ENCODE measurements around the gene IL31. TPM values are rescaled to one million over a fixed set of nuclear protein-coding genes. Genes with fewer than 3 reads are reported as not detected.
A peak's percentile ranks its signal among the peaks of the same experiment; 100 is the strongest.
"Not testable (repeated sequence)": the region's sequence is repeated elsewhere in the genome, so short reads cannot be mapped to it uniquely, and the experiment has no call there.

Gene IL31
- total RNA-seq: not detected
- long read RNA-seq: 0 reads

GRCh38 chr12:122174155-122174845, at the start of gene IL31:
Gene IL31, minus strand, starts transcription at chr12:122174221. Its CDS starts 49 bp downstream, at chr12:122174172.
- no peak for DNase-seq (ENCODE audit: low spot score)
- intact Hi-C loops (cut with DNase I): no loop called here

- intact Hi-C loops (cut with DNase I): no loop called here
- no peak for DNase-seq (ENCODE audit: low spot score)
Observed at GRCh38 chr12:122216445-122216844, 42.4 kb upstream of the IL31 start.

- intact Hi-C loops (cut with DNase I): no loop called here
Observed at GRCh38 chr12:122215771-122216170, 41.8 kb upstream of the IL31 start.

GRCh38 chr12:122208073-122208820, 34.2 kb upstream of the IL31 start:
- no peak for DNase-seq (ENCODE audit: low spot score)
- intact Hi-C loops (cut with DNase I): no loop called here

More at GRCh38 chr12:122215771-122216170, 41.8 kb upstream of the IL31 start:
- no peak for DNase-seq (ENCODE audit: low spot score)

- intact Hi-C loops (cut with DNase I): no loop called here
- DNase-seq (ENCODE audit: low spot score): no peak
Observed at GRCh38 chr12:122207391-122207790, 33.4 kb upstream of the IL31 start.

GRCh38 chr12:122206976-122207375, 33.0 kb upstream of the IL31 start:
- DNase-seq (ENCODE audit: low spot score): no peak
- intact Hi-C loops (cut with DNase I): no loop called here

- DNase-seq (ENCODE audit: low spot score): no peak
- intact Hi-C loops (cut with DNase I): no loop called here
Observed at GRCh38 chr12:122206111-122206881, 32.3 kb upstream of the IL31 start.

GRCh38 chr12:122205053-122205925, 31.3 kb upstream of the IL31 start:
- DNase-seq (ENCODE audit: low spot score): no peak
- intact Hi-C loops (cut with DNase I): no loop called here

GRCh38 chr12:122204167-122205052, 30.4 kb upstream of the IL31 start:
- no peak for DNase-seq (ENCODE audit: low spot score)
- intact Hi-C loops (cut with DNase I): no loop called here

- intact Hi-C loops (cut with DNase I): no loop called here
- DNase-seq (ENCODE audit: low spot score): peak; percentile 77
Observed at GRCh38 chr12:122203301-122204166, 29.5 kb upstream of the IL31 start, which contains the start of gene B3GNT4. Gene B3GNT4, plus strand, starts transcription at chr12:122203709. Its CDS starts 910 bp downstream, at chr12:122204619.

GRCh38 chr12:122202811-122203210, 28.8 kb upstream of the IL31 start:
- DNase-seq (ENCODE audit: low spot score); intact Hi-C loops (cut with DNase I): not testable (repeated sequence)

GRCh38 chr12:122202017-122202416, 28.0 kb upstream of the IL31 start:
- peak; percentile 20 for DNase-seq (ENCODE audit: low spot score)
- intact Hi-C loops (cut with DNase I): no loop called here

- intact Hi-C loops (cut with DNase I): no loop called here
- DNase-seq (ENCODE audit: low spot score): peak; percentile 31
Observed at GRCh38 chr12:122201381-122201780, 27.4 kb upstream of the IL31 start.

GRCh38 chr12:122200541-122201175, 26.6 kb upstream of the IL31 start:
- intact Hi-C loops (cut with DNase I): no loop called here
- peak; percentile 56 for DNase-seq (ENCODE audit: low spot score)

GRCh38 chr12:122199484-122200355, 25.7 kb upstream of the IL31 start:
- DNase-seq (ENCODE audit: low spot score): peak; percentile 73
- intact Hi-C loops (cut with DNase I): no loop called here

- intact Hi-C loops (cut with DNase I): no loop called here
- DNase-seq (ENCODE audit: low spot score): no peak
Observed at GRCh38 chr12:122197612-122197966, 23.6 kb upstream of the IL31 start.

Data from cardiac septum (tissue), 1 donor.